IMR-90 (cell line): ENCODE results near the gene TMEM259. TPM values are rescaled to one million over a fixed set of nuclear protein-coding genes. Genes with fewer than 3 reads are reported as not detected.

Experiments used
- CTCF ChIP-seq: conservative IDR thresholded peaks from 2 replicates; pipeline ENCODE4 v1.5.1; 2012; ENCODE audit warnings: mild to moderate bottlenecking, low read depth, low read length, improper control_type of control experiment
- polyA plus RNA-seq, 3 experiments: library from polyadenylated mRNA; depleted of rRNA; stranded (reverse); fragments of >200 nt; gene quantifications; 2 replicates each; pipeline ENCODE4 v1.2.3, GENCODE V29; 2012; ENCODE audit warnings: low replicate concordance in 1 of 3
- total RNA-seq: library from RNA; depleted of rRNA; stranded (reverse); fragments of >200 nt; gene quantifications from 2 replicates; pipeline ENCODE4 v1.2.3, GENCODE V29; 2012

Gene TMEM259
- total and polyA plus RNA-seq, 2 of the 4 experiments (the other 2 are of a cell fraction), result 22.6 to 153 TPM

- TF ChIP-seq CTCF, result 0 out of 2 replicates have a peak, but pooled peaks have one; percentile 3
Observed at GRCh38 chr19:1009041-1009980, 11.6 kb downstream of the TMEM259 start (continued).
